ENCODE data around the gene CACNA2D3. TPM values are rescaled to one million over a fixed set of nuclear protein-coding genes. Genes with fewer than 3 reads are reported as not detected.

Gene CACNA2D3
- total and polyA plus RNA-seq, 7 donors, result 2.7 to 13.5 (median 9.0) TPM

DNA sequence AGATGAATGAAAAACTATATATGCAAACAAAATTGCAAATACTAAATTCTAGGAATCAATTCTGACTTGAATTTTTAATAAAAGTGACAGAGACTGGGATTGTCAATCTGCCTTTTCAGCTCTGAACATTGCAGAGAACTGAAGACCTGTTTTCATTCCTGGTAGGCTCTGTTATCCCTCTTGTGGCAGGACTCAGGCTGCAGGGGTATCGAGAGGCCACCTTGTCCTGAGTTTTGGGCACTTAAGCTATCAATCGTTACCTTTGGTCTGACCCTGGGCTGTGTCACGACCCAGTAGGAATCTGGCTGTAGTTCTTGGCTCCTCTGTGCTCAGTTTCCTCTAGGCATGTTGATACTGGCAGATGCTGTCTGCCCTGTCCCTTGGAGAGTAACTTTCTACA is 238.0 kb downstream of the CACNA2D3 start:
- 39 to 46% (median 42%) methylated on average over 3 of the region's 3 CpGs for WGBS, 3 donors
- TF ChIP-seq, protein P1, sequence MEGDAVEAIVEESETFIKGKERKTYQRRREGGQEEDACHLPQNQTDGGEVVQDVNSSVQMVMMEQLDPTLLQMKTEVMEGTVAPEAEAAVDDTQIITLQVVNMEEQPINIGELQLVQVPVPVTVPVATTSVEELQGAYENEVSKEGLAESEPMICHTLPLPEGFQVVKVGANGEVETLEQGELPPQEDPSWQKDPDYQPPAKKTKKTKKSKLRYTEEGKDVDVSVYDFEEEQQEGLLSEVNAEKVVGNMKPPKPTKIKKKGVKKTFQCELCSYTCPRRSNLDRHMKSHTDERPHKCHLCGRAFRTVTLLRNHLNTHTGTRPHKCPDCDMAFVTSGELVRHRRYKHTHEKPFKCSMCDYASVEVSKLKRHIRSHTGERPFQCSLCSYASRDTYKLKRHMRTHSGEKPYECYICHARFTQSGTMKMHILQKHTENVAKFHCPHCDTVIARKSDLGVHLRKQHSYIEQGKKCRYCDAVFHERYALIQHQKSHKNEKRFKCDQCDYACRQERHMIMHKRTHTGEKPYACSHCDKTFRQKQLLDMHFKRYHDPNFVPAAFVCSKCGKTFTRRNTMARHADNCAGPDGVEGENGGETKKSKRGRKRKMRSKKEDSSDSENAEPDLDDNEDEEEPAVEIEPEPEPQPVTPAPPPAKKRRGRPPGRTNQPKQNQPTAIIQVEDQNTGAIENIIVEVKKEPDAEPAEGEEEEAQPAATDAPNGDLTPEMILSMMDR (IDR thresholded peaks at IDR 0.05), result no peak
- Histone ChIP-seq H3K36me3 (ENCODE audit: insufficient read depth in 1 of 2, low read depth in 1 of 2) (no peaks in the 10 kb centered on the region), H3K9me3 (no peaks in the 10 kb centered on the region), H3K27ac (no peak overlapping the region), H3K27me3 (ENCODE audit: insufficient read depth in 3 of 3, low read length in 2 of 3) (no peaks in the 10 kb centered on the region), H3K4me1 (peaks cover 44% of the 10 kb centered on the region), H3K4me3 (no peak overlapping the region)
- ATAC-seq (no peak), DNase-seq (no peak)
- intact Hi-C loops (cut with DNase I), result no loop called here

DNA sequence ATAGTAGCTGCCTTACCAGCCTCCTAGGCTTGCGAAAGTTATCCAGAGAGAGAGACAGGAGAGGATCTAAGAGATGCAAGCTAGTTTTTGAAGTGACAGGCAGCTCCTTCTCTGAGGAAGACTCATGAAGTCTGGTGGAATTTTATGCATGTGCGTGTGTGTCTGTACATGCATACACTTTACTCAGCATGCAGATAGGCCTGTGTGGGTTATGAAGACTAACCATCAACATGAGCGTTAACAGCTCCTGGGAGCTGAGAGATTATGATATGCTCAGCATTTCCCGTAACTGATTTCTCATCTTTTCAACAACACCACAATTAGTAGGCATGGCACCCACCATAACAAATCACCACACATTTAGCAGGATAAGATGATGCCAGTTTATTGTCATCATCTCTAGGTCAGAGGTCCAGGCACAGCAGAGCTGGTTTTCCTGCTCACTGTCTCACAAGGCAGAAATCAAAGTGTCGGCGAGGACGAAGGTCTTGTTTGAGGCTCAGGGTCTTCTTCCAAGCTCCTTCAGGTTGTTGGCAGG is 239.5 kb downstream of the CACNA2D3 start:
- 94 to 97% (median 94%) methylated on average over 7 of the region's 7 CpGs for WGBS, 3 donors

DNA sequence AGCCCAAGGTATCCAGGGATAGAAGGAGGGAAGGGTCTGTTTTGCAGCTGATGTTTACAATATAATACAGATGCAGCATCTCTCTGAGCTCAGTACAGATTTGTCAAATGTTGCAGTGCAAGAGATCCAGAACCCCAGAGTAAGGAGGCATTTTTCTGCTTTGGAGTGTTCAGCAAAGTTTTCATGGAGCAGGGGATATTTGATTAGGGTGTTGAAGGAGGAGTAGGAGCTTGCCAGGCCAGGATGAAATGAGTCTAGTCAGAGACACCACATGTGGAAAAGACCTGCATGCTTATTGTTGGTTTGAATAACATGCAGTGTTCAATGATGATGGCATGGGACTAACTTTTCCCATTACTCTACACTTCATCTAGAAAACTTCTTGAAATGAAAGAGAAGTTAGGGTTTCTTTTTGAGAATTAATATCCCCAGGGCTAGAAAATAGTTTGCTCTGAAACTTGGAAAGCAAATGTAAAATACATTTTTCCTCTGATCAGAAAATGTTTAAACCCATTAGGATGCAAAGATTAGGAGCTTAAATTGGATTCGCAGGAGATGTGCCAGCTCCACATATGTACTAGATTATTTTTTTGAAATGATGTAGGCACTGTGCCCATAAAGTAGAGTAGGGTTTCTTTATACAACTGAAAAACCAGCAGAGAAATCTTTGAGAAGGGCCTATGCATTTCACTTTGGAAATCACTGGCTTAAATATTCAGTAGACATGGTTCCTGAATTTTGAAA is 243.8 kb downstream of the CACNA2D3 start:
- ATAC-seq, result no peak
- Histone ChIP-seq H3K27me3 (ENCODE audit: insufficient read depth in 3 of 3, low read length in 2 of 3) (no peaks in the 10 kb centered on the region), H3K4me3 (no peak overlapping the region), H3K36me3 (ENCODE audit: insufficient read depth in 1 of 2, low read depth in 1 of 2) (no peaks in the 10 kb centered on the region), H3K4me1 (no peaks in the 10 kb centered on the region), H3K27ac (no peak overlapping the region), H3K9me3 (no peaks in the 10 kb centered on the region)
- WGBS, 3 donors, result 76 to 81% (median 79%) methylated on average over 1 of the region's 1 CpG
- DNase-seq, result no peak
- intact Hi-C loops (cut with DNase I), result no loop called here
- TF ChIP-seq, protein P1 (IDR thresholded peaks at IDR 0.05), result no peak

More for the DNA sequence above, 239.5 kb downstream of the CACNA2D3 start:
- H3K27ac ChIP-seq, result no peak overlapping the region
- peaks cover 33% of the 10 kb centered on the region for H3K4me1 ChIP-seq
- no peak overlapping the region for H3K4me3 ChIP-seq
- H3K9me3 ChIP-seq, result no peaks in the 10 kb centered on the region
- TF ChIP-seq, protein P1 (IDR thresholded peaks at IDR 0.05), result no peak
- ATAC-seq, result no peak
- no peak for DNase-seq
- no peaks in the 10 kb centered on the region for H3K36me3 ChIP-seq (ENCODE audit: insufficient read depth in 1 of 2, low read depth in 1 of 2)
- intact Hi-C loops (cut with DNase I), result no loop called here
- H3K27me3 ChIP-seq (ENCODE audit: insufficient read depth in 3 of 3, low read length in 2 of 3), result no peaks in the 10 kb centered on the region

DNA sequence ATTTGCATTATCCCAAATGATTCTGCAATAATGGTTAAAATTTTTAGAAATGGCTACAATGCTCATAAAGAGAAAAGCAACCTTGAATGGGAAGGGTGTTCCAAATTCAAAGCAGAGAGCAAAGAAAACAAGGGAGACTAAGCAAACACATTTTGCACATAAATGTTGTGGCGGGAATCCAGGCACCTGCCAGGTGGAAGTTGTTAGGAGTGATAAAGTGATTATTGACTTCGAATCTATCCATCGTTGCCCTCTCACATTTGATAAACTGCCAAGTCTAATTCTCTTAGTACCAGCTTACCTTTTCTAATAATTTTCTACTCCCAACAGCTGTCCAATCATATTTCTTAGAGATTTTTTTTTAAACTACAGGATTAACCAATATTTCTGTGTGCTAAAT is 244.5 kb downstream of the CACNA2D3 start:
- ATAC-seq (no peak), DNase-seq (no peak)
- Histone ChIP-seq H3K9me3 (no peaks in the 10 kb centered on the region), H3K27me3 (ENCODE audit: insufficient read depth in 3 of 3, low read length in 2 of 3) (no peaks in the 10 kb centered on the region), H3K4me3 (no peak overlapping the region), H3K4me1 (no peaks in the 10 kb centered on the region), H3K27ac (no peak overlapping the region), H3K36me3 (ENCODE audit: insufficient read depth in 1 of 2, low read depth in 1 of 2) (no peaks in the 10 kb centered on the region)
- TF ChIP-seq, protein P1 (IDR thresholded peaks at IDR 0.05), result no peak
- intact Hi-C loops (cut with DNase I), result no loop called here
- 63 to 68% (median 64%) methylated on average over 3 of the region's 3 CpGs for WGBS, 3 donors

All from psoas muscle (tissue), 8 donors.